Liver (tissue), 3 donors: ENCODE results near the gene NPAS2.

Experiments used
- CTCF ChIP-seq: fragments of 150-350 bp; IDR thresholded peaks from 2 replicates; pipeline ENCODE4 v1.5.1; 2017; ENCODE audit warnings: improper control_type of control experiment, low read depth, low read length; ENCODE audit not compliant: missing input control
- RAD21 ChIP-seq, 2 donors: IDR thresholded peaks; 2 replicates each; pipeline ENCODE4 v1.6.1; 2016; ENCODE audit warnings: antibody characterized with exemption in 2 of 2, mild to moderate bottlenecking in 2 of 2
- TAF1 ChIP-seq: conservative IDR thresholded peaks from 2 replicates; pipeline ENCODE4 v1.6.1; 2016; ENCODE audit warnings: antibody characterized with exemption, mild to moderate bottlenecking
- donor health status: healthy.
- donor health status: healthy.

GRCh38 chr2:100820523-100821254, 750 bp downstream of the NPAS2 start:
- no peak for TF ChIP-seq CTCF
- TF ChIP-seq RAD21 (IDR thresholded peaks at IDR 0.05), result peak in 1 of 2 donors; percentile 35
- TF ChIP-seq TAF1, result no peak
